Skeletal muscle cell (primary cell): Measurements from ENCODE around the gene PTP4A2.

Experiments used
- DNase-seq: peaks from one replicate; pipeline ENCODE4 v3.0.0-alpha.2; 2010; ENCODE audit warnings: low read depth
- H3K4me3 ChIP-seq: 2 replicates; pipeline ENCODE4 v1.5.1; 2011; ENCODE audit warnings: low read depth, mild to moderate bottlenecking, control low read depth, low read length, moderate library complexity

The PTP4A2 gene

GRCh38 chr1:31869449-31869848 lies 68.7 kb downstream of the PTP4A2 start:
- no peak overlapping the region for H3K4me3 ChIP-seq
- no peak for DNase-seq

- H3K4me3 ChIP-seq: no peak overlapping the region
Measured at GRCh38 chr1:31868862-31869261, 69.3 kb downstream of the PTP4A2 start.

GRCh38 chr1:31867546-31867945 lies 70.6 kb downstream of the PTP4A2 start:
- no peak for DNase-seq

More at GRCh38 chr1:31868862-31869261, 69.3 kb downstream of the PTP4A2 start:
- DNase-seq: no peak

GRCh38 chr1:31866450-31867032 lies 71.6 kb downstream of the PTP4A2 start:
- H3K4me3 ChIP-seq: no peak overlapping the region
- no peak for DNase-seq

More at GRCh38 chr1:31867546-31867945, 70.6 kb downstream of the PTP4A2 start:
- no peak overlapping the region for H3K4me3 ChIP-seq

GRCh38 chr1:31865728-31866449 lies 72.3 kb downstream of the PTP4A2 start:
- DNase-seq: no peak
- H3K4me3 ChIP-seq: no peak overlapping the region

- no peak for DNase-seq
- H3K4me3 ChIP-seq: no peak overlapping the region
Measured at GRCh38 chr1:31862071-31862470, 76.1 kb downstream of the PTP4A2 start.

- DNase-seq: no peak
- H3K4me3 ChIP-seq: no peak overlapping the region
Measured at GRCh38 chr1:31861346-31861745, 76.8 kb downstream of the PTP4A2 start.

GRCh38 chr1:31860581-31860980 lies 77.6 kb downstream of the PTP4A2 start:
- DNase-seq: no peak
- H3K4me3 ChIP-seq: no peak overlapping the region

GRCh38 chr1:31859719-31860118 lies 78.4 kb downstream of the PTP4A2 start:
- DNase-seq: no peak
- H3K4me3 ChIP-seq: no peak overlapping the region

- H3K4me3 ChIP-seq: no peak overlapping the region
- no peak for DNase-seq
Measured at GRCh38 chr1:31859044-31859443, 79.1 kb downstream of the PTP4A2 start.

- no peak for DNase-seq
- no peak overlapping the region for H3K4me3 ChIP-seq
Measured at GRCh38 chr1:31857863-31858262, 80.3 kb downstream of the PTP4A2 start.
